Suprapubic skin (tissue), 4 donors: ENCODE measurements around the gene RBM17.

Experiments
- CTCF ChIP-seq, 2 donors: fragments of 200-600 bp in 1 of 2; fragments of 450-650 bp in 1 of 2; sonication (generic) in 1 of 2; IDR thresholded peaks; one replicate each; pipeline ENCODE4 v1.5.1; 2016 to 2019; ENCODE audit warnings: antibody characterized with exemption in 2 of 2, mild to moderate bottlenecking in 1 of 2, moderate library complexity in 1 of 2
- EP300 ChIP-seq: sonication (generic); formaldehyde crosslinking; IDR thresholded peaks from one replicate; pipeline ENCODE4 v1.6.1; 2017; ENCODE audit warnings: antibody characterized with exemption
- POLR2A ChIP-seq, 2 donors: fragments of 450-650 bp; IDR thresholded peaks; one replicate each; pipeline ENCODE4 v1.6.1; 2017; ENCODE audit warnings: antibody characterized with exemption in 2 of 2, mild to moderate bottlenecking in 2 of 2, moderate library complexity in 2 of 2
- POLR2AphosphoS5 ChIP-seq, 3 donors: sonication (generic); formaldehyde crosslinking; IDR thresholded peaks; one replicate each; pipeline ENCODE4 v1.6.1; 2017; ENCODE audit warnings: antibody characterized with exemption in 3 of 3

GRCh38 chr10:6045314-6045848 lies 43.5 kb upstream of the RBM17 start:
- TF ChIP-seq CTCF (IDR thresholded peaks at IDR 0.05) (no peak), POLR2A (IDR thresholded peaks at IDR 0.05) (no peak), POLR2AphosphoS5 (IDR thresholded peaks at IDR 0.05) (no peak), EP300 (no peak)
